22Rv1 (cell line): ENCODE results near the gene RGS6.

Source experiments
- H3K27ac ChIP-seq: fragments of 450-650 bp; 2 replicates; pipeline ENCODE4 v1.5.1; 2017
- ZFX ChIP-seq: fragments of 450-650 bp; IDR thresholded peaks from 2 replicates; pipeline ENCODE4 v1.6.1; 2017; ENCODE audit warnings: antibody characterized with exemption, borderline replicate concordance
- TF ChIP-seq, protein P1 (sequence below): fragments of 450-650 bp; IDR thresholded peaks from 2 replicates; pipeline ENCODE4 v1.5.1; 2017; ENCODE audit warnings: mild to moderate bottlenecking

The RGS6 gene

DNA sequence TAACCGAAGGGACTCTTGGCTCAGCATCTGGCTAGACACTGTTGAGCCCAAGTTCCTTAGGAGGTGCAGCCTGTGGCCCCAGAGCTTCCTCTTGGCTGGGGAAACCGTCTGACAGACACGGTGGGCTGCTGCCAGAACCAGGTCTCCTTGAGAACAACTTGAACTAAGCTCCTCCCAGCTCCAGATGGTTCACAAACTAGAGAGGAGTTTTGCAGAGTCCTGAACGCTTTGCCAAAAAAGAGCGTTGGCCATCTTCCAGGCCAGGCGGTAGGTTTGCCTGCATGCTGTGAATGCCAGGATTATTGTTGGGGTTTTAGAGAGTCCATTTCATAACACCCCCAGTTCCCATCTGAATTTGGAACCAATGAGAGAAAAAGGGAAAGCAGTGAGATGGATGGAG, 399.8 kb downstream of the RGS6 start:
- no peak overlapping the region for H3K27ac ChIP-seq
- TF ChIP-seq, protein P1, sequence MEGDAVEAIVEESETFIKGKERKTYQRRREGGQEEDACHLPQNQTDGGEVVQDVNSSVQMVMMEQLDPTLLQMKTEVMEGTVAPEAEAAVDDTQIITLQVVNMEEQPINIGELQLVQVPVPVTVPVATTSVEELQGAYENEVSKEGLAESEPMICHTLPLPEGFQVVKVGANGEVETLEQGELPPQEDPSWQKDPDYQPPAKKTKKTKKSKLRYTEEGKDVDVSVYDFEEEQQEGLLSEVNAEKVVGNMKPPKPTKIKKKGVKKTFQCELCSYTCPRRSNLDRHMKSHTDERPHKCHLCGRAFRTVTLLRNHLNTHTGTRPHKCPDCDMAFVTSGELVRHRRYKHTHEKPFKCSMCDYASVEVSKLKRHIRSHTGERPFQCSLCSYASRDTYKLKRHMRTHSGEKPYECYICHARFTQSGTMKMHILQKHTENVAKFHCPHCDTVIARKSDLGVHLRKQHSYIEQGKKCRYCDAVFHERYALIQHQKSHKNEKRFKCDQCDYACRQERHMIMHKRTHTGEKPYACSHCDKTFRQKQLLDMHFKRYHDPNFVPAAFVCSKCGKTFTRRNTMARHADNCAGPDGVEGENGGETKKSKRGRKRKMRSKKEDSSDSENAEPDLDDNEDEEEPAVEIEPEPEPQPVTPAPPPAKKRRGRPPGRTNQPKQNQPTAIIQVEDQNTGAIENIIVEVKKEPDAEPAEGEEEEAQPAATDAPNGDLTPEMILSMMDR, result no peak

DNA sequence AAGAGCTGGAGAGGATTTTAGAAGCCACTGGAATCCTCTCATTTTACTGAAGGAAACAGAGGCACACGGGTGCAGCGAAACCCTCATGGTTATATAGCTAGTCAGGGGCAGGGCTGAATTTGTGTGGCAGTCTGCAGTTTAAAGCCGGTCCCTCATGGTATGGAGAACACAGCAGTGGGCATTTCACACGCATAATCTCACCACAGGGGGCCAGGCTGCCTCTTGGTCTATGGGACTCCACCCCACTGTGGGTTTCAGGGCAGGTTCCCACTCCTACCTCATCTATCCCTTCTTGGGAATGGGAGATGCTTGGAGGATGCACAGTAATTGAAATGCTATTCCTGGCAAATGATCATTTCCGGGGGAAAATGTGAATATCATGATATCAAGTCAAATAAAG, 400.6 kb downstream of the RGS6 start:
- TF ChIP-seq ZFX, result no peak
- TF ChIP-seq, protein P1, result no peak
- no peak overlapping the region for H3K27ac ChIP-seq

DNA sequence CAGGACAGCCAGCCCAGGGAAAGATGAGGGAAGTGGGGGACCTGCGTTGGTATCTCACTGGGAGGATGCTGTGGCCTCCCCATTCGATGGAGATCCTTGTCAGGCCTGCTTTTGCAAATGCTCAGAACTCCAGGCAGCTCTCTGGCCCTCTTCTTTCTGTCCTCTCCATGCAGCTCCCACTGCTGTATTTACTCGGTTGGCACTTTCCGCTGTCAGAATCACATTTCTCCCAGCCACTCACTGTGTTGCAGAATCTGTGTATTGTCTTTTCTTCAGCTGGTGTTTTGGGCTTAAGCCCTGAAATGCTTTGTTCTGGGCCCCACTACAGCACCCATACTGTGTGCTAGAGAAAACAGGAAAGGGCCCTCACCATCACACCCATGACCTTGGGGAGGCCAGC, 401.1 kb downstream of the RGS6 start:
- H3K27ac ChIP-seq, result no peak overlapping the region
- TF ChIP-seq, protein P1, result no peak
- no peak for TF ChIP-seq ZFX

DNA sequence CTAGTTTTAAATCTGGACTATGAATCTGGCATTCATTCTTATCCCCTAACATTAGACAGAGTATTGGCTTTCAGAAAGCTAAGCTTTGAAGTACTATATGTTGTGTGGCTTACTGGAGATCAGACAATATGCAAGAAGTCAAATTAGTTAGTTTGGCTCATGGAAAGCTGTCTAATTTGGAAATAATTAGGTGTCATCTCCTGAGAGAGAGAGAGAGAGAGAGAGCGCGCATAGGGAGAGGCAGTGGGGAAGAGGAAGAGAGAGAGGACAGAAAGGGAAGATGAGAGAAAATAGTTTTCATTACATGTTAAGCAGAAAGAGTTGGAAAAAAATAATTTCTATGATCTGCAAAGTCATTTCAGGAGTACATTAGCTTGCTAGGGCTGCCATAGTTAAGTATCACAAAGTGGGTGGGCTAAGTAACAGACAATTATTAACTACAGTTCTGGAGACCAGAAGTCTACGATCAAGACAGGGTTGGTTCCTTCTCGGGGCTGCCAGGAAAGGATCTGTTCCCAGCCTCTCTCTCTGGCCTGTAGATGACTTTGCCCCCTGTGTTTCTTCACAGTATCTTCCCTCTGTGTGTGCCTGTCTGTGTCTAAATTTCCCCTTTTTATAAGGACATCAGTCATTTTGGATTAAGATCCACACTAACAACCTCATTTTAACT, 404.2 kb downstream of the RGS6 start:
- no peak for TF ChIP-seq ZFX
- TF ChIP-seq, protein P1, result no peak
- no peak overlapping the region for H3K27ac ChIP-seq

DNA sequence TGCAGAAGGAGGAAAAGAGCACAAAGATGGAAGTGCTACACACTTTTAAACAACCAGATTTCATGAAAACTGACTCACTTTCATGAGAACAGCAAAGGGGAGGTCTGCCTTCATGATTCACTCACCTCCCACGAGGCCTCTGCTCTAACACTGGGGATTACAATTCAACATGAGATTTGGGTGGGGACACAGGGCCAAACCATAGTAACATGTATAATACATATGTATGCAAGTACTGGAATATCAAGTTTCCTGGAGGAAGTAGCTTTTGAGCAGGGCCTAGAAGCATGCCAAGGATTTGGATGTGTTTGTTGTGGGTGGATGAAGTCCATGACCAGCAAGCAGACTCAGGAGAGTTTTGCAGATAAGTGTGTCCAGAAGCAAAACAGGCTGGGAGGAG, 409.0 kb downstream of the RGS6 start:
- no peak overlapping the region for H3K27ac ChIP-seq
- TF ChIP-seq ZFX, result no peak
- TF ChIP-seq, protein P1, result no peak

DNA sequence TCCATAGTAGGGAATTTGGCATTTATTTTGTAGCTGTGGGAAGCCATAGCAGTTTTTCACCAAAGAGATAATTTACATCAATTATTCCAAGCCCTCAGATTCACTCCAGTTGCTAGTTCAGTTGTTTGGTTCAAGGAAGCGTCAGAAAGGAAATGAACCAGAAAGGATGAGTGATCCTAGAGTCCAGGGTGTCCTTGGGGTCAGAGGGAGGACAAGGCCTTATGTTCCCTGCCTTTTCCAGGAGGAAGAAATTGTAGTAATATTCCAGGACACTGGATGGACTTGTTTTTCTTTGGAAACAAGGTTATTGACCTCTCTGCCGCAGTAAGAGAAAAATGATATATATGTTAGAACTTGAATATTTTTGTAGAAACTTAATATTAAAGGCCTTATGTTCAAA, 409.5 kb downstream of the RGS6 start:
- no peak for TF ChIP-seq ZFX
- TF ChIP-seq, protein P1, result no peak
- no peak overlapping the region for H3K27ac ChIP-seq

DNA sequence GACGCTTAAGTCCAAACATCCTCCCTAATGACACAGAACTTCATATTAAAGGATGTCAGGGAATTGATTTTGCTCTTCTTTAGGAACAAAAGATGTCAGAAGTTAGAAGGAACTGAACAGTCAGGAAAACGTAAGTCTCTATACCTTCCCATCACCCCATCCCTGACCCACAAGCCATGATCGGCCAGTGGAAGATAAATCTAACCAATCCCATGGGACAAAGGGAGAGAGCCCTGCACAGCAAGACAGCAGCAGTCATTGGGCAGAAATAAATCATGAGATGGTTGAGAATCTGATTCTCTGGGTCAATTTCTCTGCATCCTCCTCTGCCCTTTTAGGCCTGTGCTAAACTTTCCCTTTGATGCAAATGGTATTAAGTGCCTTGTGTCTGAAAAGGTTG, 414.9 kb downstream of the RGS6 start:
- H3K27ac ChIP-seq, result no peak overlapping the region
- TF ChIP-seq, protein P1, result no peak
- TF ChIP-seq ZFX, result no peak
